Epithelial cell of proximal tubule (primary cell): ENCODE results near the gene DNAJC25. TPM values are rescaled to one million over a fixed set of nuclear protein-coding genes. Genes with fewer than 3 reads are reported as not detected.

Experiments used
- DNase-seq: peaks from one replicate; pipeline ENCODE4 v3.0.0-alpha.2; 2011; ENCODE audit warnings: low read depth
- H3K4me3 ChIP-seq: 2 replicates; pipeline ENCODE4 v1.5.1; 2011; ENCODE audit warnings: low read depth, mild to moderate bottlenecking, low read length
- total RNA-seq: library from RNA; depleted of rRNA; stranded (reverse); fragments of >200 nt; gene quantifications from 2 replicates; pipeline ENCODE4 v1.2.3, GENCODE V29; 2015
- TF ChIP-seq, protein P1 (sequence below): conservative IDR thresholded peaks from 2 replicates; pipeline ENCODE4 v1.5.1; 2012; ENCODE audit warnings: low read depth, mild to moderate bottlenecking, low read length

Gene DNAJC25
- total RNA-seq, 1 donor from 2014 or later, result 7.6 TPM

DNA sequence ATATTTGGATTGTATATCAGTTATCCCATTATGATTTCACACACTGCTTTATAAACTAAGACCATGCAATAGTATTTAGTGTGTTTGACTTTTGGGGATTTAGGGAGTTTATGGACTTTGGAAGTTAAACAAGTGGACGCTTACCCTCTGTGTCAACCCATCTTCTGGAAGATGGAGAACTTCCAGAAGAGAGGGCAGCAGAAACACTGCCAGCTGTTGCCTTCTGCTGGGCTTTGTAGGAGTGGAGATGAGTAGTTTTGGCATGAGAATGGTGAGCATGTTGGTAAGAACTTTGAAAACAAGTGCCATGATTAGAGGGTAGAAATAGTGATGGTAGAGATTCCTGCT lies 2.2 kb downstream of the DNAJC25 start:
- no peak overlapping the region for H3K4me3 ChIP-seq
- DNase-seq, result no peak
- TF ChIP-seq, protein P1, sequence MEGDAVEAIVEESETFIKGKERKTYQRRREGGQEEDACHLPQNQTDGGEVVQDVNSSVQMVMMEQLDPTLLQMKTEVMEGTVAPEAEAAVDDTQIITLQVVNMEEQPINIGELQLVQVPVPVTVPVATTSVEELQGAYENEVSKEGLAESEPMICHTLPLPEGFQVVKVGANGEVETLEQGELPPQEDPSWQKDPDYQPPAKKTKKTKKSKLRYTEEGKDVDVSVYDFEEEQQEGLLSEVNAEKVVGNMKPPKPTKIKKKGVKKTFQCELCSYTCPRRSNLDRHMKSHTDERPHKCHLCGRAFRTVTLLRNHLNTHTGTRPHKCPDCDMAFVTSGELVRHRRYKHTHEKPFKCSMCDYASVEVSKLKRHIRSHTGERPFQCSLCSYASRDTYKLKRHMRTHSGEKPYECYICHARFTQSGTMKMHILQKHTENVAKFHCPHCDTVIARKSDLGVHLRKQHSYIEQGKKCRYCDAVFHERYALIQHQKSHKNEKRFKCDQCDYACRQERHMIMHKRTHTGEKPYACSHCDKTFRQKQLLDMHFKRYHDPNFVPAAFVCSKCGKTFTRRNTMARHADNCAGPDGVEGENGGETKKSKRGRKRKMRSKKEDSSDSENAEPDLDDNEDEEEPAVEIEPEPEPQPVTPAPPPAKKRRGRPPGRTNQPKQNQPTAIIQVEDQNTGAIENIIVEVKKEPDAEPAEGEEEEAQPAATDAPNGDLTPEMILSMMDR, result no peak

DNA sequence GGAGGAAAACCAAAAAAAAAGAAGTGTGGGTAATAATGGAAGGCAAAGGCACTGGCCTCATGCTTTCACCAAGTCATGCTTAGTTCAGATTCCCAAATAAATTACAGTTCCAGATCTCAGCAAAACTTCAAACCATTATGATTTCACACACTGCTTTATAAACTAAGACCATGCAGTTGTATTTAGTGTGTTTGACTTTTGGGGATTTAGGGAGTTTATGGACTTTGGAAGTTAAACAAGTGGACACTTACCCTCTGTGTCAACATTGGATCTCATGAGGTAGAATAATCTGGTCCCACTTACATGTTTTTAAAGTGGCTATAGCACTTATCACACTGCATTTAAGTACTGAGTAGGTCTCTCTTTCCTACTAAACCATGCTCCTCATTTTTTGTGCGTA lies 3.7 kb downstream of the DNAJC25 start:
- no peak overlapping the region for H3K4me3 ChIP-seq
- DNase-seq, result no peak
- TF ChIP-seq, protein P1, result no peak

DNA sequence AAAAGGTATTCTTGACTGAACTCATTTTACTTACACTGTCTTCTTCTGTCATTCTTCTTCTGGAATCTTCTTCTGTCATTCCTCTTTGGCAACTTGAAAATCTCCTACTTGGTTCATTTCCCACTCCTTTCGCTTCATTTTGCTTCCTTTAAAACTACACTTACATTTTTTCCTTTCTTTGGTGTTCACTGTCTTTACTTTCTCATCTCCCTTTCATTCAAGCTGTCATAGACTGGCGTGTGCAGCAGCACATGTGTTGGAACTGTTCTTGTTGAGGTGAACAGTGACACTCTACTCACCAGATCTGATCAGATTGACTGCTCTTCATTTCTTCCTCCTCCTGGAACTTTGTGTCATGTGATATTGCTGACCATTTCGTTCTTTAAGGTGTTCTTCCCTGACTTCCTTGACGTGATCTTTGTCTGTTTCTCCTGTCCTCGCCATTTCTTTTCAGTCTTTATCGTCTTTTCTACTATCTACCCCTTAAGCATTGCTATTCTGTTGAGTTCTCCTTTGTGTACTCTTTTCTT lies 6.4 kb downstream of the DNAJC25 start:
- H3K4me3 ChIP-seq, result no peak overlapping the region
- TF ChIP-seq, protein P1, result no peak
- DNase-seq, result no peak

DNA sequence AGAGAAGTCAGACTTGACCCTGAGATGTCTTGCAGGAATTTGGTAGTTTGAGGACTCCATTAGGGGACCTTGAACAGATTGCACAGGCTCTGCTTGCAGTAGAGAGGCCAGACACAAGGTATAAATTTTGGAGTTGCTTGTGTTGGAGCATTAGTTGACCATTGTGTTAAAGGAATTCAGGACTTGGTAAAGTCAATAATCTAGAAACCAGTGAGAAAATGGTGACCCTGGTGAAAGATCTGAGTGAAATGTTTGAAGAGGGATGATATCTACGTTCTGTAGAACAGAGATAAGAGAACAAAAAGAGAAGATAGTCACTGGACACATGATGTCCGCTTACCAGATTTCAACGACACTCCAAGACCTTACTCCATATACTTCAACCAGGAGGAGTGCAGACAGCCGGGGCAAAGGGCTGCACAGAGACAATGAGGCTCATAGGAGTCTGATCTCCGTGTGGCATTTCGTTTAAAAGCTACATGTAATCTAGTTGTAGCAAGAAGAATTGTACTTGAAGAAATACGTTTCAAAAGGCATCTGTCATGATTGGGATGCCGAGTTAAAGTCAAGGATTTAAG lies 13.2 kb downstream of the DNAJC25 start:
- no peak overlapping the region for H3K4me3 ChIP-seq
- DNase-seq, result no peak
- TF ChIP-seq, protein P1, result no peak

DNA sequence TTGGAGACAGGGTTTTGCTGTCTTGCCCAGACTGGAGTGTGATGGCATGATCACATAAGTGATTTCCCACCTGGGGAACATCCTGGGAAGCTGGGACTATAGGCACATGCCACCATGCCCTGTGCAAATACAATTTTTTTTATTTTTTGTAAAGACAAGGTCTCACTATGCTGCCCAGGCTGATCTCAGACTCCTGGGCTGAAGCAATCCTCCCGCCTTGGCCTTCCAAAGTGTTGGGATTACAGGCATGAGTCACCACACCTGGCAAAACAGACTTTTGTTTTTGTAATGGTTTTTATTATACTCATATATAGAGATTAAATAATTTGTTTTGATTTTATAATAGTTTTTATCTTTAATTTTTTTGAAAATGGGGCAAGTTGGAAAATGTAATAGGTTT lies 14.7 kb downstream of the DNAJC25 start:
- TF ChIP-seq, protein P1, result no peak
- DNase-seq, result no peak
- H3K4me3 ChIP-seq, result no peak overlapping the region

DNA sequence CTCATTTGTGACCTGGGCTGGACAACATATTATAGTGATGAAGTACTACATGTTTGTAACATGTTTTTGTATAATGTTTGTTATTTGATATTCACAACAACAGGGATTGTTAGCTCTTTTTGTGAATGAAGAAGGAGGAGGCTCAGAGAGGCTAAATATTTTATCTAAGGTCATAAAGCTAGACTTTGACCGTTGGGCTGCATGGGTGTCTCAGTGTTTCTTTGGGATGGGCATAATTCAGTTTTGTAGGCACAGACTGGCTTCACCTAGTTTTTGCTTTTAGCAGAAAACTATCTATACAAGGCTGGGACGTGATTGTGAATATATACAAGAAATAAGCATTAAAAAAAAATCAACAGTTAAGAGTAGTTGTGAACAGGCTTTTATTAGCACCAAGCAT lies 15.3 kb downstream of the DNAJC25 start:
- H3K4me3 ChIP-seq, result no peak overlapping the region
- TF ChIP-seq, protein P1, result no peak
- no peak for DNase-seq

DNA sequence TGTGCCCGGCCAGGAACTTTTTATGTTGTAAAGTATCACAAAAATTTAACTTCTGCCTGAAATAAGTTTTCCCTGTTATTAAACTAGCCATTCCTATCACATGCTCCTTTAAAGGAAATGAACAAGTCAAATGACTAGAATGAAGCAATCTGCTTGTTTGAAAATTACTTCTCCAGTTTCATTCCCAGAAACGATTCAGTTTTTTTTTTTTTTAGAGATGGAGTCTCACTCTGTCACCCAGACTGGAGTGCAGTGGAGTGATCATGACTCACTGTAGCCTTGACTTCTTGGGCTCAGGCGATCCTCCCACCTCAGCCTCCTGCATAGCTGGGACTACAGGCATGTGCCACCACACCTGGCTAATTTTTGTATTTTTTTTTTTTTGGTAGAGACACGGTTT lies 16.9 kb downstream of the DNAJC25 start:
- TF ChIP-seq, protein P1, result no peak
- H3K4me3 ChIP-seq, result no peak overlapping the region
- no peak for DNase-seq
